Activated CD4-positive, alpha-beta T cell treated with anti-CD3 and anti-CD28 coated beads for 36 hours (primary cell): Measurements from ENCODE around the gene FGF13. TPM values are rescaled to one million over a fixed set of nuclear protein-coding genes. Genes with fewer than 3 reads are reported as not detected.

Source experiments
- ATAC-seq: fragments of 200-7000 bp; cut with Tn5 transposase; one replicate; pipeline ENCODE4 v1.10.0; 2021; ENCODE audit warnings: mild to moderate bottlenecking, moderate library complexity
- CTCF ChIA-PET: fragments of 350-600 bp; sonication (Branson Sonifier 250); formaldehyde crosslinking; loops from one replicate; lab custom pipeline; 2021; ENCODE audit warnings: antibody characterized with exemption; lab: Charles Lee
- POLR2A ChIA-PET: fragments of 350-600 bp; sonication (Branson Sonifier 250); formaldehyde crosslinking; loops from one replicate; lab custom pipeline; 2021; ENCODE audit warnings: antibody characterized with exemption, inconsistent platforms; lab: Charles Lee
- DNase-seq: peaks from one replicate; pipeline ENCODE4 v3.0.0-alpha.2; 2020
- H3K27ac Mint-ChIP-seq: one replicate; pipeline ENCODE4 v1.8.0; 2021; ENCODE audit warnings: mixed read lengths
- H3K27me3 Mint-ChIP-seq: one replicate; pipeline ENCODE4 v1.8.0; 2021; ENCODE audit warnings: mixed read lengths
- H3K36me3 Mint-ChIP-seq: one replicate; pipeline ENCODE4 v1.8.0; 2021; ENCODE audit warnings: low read depth, mixed read lengths
- H3K4me1 Mint-ChIP-seq: one replicate; pipeline ENCODE4 v1.8.0; 2021; ENCODE audit warnings: mixed read lengths
- H3K4me3 Mint-ChIP-seq: one replicate; pipeline ENCODE4 v1.8.0; 2021; ENCODE audit warnings: mild to moderate bottlenecking, moderate library complexity, mixed read lengths
- H3K9me3 Mint-ChIP-seq: one replicate; pipeline ENCODE4 v1.8.0; 2021; ENCODE audit warnings: low read depth, mixed read lengths
- intact Hi-C, 2 experiments: fragments of 100-400 bp; cut with DNase I in 1 of 2; cut with micrococcal nuclease in 1 of 2; formaldehyde crosslinking; loops; one replicate each; pipeline versions ENCODE4 v1.14.2 to v1.15.1; 2022 to 2024; cut with DNase I, micrococcal nuclease
- total RNA-seq, 2 experiments: library from RNA; stranded (reverse); gene quantifications; one replicate each; pipeline ENCODE4 v1.2.3, GENCODE V29; 2021

FGF13 gene
- total RNA-seq, 2 experiments from 2014 or later, result not detected

DNA sequence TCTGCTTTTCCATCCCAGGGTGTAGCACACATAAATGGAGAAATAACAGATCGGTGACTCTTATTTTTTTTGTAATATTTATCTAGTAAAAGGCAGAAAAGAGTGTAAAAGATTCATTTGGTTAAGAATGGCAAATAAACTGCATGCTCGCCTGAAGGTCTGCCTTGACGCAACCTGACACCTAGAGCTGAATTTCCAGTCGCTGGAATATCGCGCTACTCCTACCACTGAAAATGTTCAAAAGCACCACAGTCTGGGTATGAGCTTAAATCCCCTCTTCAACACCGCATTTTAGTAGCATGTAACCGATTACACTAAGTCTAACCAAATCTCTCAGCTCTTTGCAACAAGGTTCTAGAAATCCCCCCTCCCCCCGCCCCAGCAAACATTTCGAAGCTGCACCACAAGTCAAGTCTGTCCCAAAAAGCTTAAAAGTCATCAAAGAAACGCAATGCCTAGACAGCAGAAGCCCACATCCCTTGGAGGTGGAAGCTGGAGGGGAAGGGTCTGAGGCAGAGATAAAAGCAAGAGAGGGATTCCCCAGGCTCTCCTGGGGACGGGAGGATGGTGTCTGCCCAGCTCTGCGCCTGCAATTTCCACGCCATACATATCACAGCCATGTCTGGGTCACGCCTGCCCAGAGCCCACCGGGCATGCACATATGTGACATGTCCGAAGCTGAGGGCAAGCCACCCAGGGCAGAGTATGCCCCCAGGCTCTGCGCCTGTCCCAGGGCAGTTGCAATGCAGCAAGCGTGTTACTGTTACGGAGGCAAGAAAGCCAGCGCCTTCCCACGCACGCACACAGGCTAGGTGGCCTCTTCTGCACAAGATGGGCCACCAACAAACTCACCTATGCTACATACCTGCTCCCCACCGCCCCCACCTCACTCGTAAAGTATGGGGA is 1.4 kb downstream of the FGF13 start:
- no peak overlapping the region for H3K27ac Mint-ChIP-seq
- no peaks in the 10 kb centered on the region for H3K4me1 Mint-ChIP-seq
- peak; percentile 4 for DNase-seq
- H3K9me3 Mint-ChIP-seq, result no peaks in the 10 kb centered on the region
- H3K36me3 Mint-ChIP-seq, result no peaks in the 10 kb centered on the region
- no peak overlapping the region for H3K4me3 Mint-ChIP-seq
- CTCF ChIA-PET, result interaction anchor here (0.7 kb wide), 1 partner anchor 1290 kb away, joined by 3 read pairs; no protein-coding TSS in a partner anchor
- POLR2A ChIA-PET, result no interaction called here
- intact Hi-C loops, result no loop called here
- peaks cover 31% of the 10 kb centered on the region for H3K27me3 Mint-ChIP-seq
- no peak for ATAC-seq

DNA sequence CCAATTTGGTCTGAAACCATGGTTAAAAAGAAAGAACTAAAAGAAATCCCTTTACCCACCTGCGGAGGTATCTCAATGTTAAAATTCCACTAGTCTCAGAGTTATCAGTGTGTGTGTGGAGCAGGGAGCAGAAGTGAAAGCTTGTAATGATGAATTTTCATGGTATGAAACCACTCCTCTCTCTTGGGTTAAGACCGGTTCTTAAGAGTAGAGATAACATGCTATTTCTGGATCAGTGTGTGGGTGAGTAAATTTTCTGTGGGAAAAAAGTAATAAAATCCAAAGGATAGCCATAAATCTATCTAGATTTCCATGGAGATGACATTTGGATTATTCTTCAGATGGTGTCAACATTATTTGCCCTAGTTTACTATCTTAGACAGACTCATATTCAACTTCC is 3.2 kb downstream of the FGF13 start:
- no peak for DNase-seq
- H3K4me1 Mint-ChIP-seq, result no peaks in the 10 kb centered on the region

GRCh38 chrX:138704596-138704995 is 6.9 kb downstream of the FGF13 start:
- no peak for DNase-seq
- Mint-ChIP-seq H3K27ac (no peak overlapping the region), H3K4me1 (no peaks in the 10 kb centered on the region), H3K36me3 (no peaks in the 10 kb centered on the region), H3K4me3 (no peak overlapping the region), H3K27me3 (peaks cover 9% of the 10 kb centered on the region), H3K9me3 (no peaks in the 10 kb centered on the region)
- ChIA-PET CTCF (no interaction called here), POLR2A (no interaction called here)
- intact Hi-C loops, result no loop called here
- ATAC-seq, result no peak

More for the DNA sequence above, 3.2 kb downstream of the FGF13 start:
- H3K4me3 Mint-ChIP-seq, result no peak overlapping the region
- H3K27me3 Mint-ChIP-seq, result peaks cover 27% of the 10 kb centered on the region
- no peak overlapping the region for H3K27ac Mint-ChIP-seq
- ChIA-PET POLR2A (no interaction called here), CTCF (no interaction called here)
- H3K36me3 Mint-ChIP-seq, result no peaks in the 10 kb centered on the region
- no peak for ATAC-seq
- no peaks in the 10 kb centered on the region for H3K9me3 Mint-ChIP-seq
- intact Hi-C loops, result no loop called here

DNA sequence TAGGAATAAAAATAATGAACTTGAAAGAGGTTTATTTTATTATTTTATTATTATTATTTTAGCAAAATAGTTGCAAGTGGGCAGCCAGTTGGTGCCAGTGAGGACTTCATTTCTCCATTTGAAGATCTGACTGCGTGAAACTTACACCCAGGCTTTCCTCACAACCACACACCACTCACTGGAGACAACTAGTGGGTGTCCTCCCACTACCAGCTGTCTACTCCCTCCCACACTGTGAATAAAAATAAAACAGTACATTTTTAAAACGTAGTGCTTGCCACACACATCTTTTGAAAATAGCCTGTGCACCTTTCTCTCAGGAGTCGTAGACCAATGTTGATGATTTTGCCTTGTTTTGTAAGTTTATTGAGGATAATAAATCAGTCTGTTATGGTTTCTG is 7.4 kb downstream of the FGF13 start:
- Mint-ChIP-seq H3K4me3 (no peak overlapping the region), H3K27ac (no peak overlapping the region), H3K9me3 (no peaks in the 10 kb centered on the region), H3K36me3 (no peaks in the 10 kb centered on the region), H3K27me3 (peaks cover 7% of the 10 kb centered on the region), H3K4me1 (no peaks in the 10 kb centered on the region)
- intact Hi-C loops, result no loop called here
- ATAC-seq (no peak), DNase-seq (no peak)
- POLR2A ChIA-PET, result no interaction called here
- CTCF ChIA-PET, result no interaction called here

GRCh38 chrX:138692591-138692990 is 18.9 kb downstream of the FGF13 start:
- Mint-ChIP-seq H3K4me1 (no peaks in the 10 kb centered on the region), H3K36me3 (no peaks in the 10 kb centered on the region), H3K4me3 (no peak overlapping the region), H3K27ac (no peak overlapping the region), H3K27me3 (peaks cover 1% of the 10 kb centered on the region), H3K9me3 (no peaks in the 10 kb centered on the region)
- ATAC-seq (no peak), DNase-seq (no peak)
- intact Hi-C loops, result no loop called here
- CTCF ChIA-PET, result no interaction called here
- POLR2A ChIA-PET, result no interaction called here

DNA sequence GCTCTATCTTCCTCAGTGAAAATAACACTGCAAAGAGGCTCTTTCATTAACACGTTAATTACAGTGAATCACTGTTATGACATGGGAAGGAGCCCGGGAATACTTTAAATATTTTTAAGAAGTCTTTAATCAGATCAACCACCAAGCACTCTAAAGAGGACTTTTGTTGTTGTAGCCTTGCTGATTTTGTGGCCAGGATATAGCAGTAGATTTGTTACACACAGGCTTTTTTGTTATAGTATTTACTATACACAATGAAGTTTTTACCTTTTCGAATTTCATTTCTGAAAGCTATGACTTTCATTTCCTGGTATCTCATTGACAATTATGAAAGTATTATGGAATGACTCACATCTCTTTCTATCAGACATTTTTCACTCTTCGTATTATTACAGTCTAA is 20.3 kb downstream of the FGF13 start:
- intact Hi-C loops, result no loop called here

GRCh38 chrX:138690591-138690990 is 20.9 kb downstream of the FGF13 start:
- Mint-ChIP-seq H3K4me3 (no peak overlapping the region), H3K27ac (no peak overlapping the region), H3K9me3 (no peaks in the 10 kb centered on the region), H3K36me3 (no peaks in the 10 kb centered on the region), H3K4me1 (no peaks in the 10 kb centered on the region), H3K27me3 (peaks cover 1% of the 10 kb centered on the region)
- POLR2A ChIA-PET, result no interaction called here
- no peak for DNase-seq
- intact Hi-C loops, result no loop called here
- no peak for ATAC-seq
- CTCF ChIA-PET, result no interaction called here

More for the DNA sequence above, 20.3 kb downstream of the FGF13 start:
- POLR2A ChIA-PET, result no interaction called here
- no peak for DNase-seq
- peaks cover 1% of the 10 kb centered on the region for H3K27me3 Mint-ChIP-seq
- ATAC-seq, result no peak
- CTCF ChIA-PET, result no interaction called here
- no peaks in the 10 kb centered on the region for H3K4me1 Mint-ChIP-seq
- no peak overlapping the region for H3K27ac Mint-ChIP-seq
- no peaks in the 10 kb centered on the region for H3K36me3 Mint-ChIP-seq
- no peaks in the 10 kb centered on the region for H3K9me3 Mint-ChIP-seq
- H3K4me3 Mint-ChIP-seq, result no peak overlapping the region

GRCh38 chrX:138683600-138683999 is 27.9 kb downstream of the FGF13 start:
- H3K27me3 Mint-ChIP-seq, result no peaks in the 10 kb centered on the region
- CTCF ChIA-PET, result no interaction called here
- no peaks in the 10 kb centered on the region for H3K36me3 Mint-ChIP-seq
- H3K27ac Mint-ChIP-seq, result no peak overlapping the region
- POLR2A ChIA-PET, result no interaction called here
- DNase-seq, result no peak
- no peaks in the 10 kb centered on the region for H3K4me1 Mint-ChIP-seq
- ATAC-seq, result no peak
- intact Hi-C loops, result no loop called here
- no peaks in the 10 kb centered on the region for H3K9me3 Mint-ChIP-seq
- no peak overlapping the region for H3K4me3 Mint-ChIP-seq

- H3K4me1 Mint-ChIP-seq, result no peaks in the 10 kb centered on the region
- no peak overlapping the region for H3K27ac Mint-ChIP-seq
- intact Hi-C loops, result no loop called here
- no peak overlapping the region for H3K4me3 Mint-ChIP-seq
- CTCF ChIA-PET, result no interaction called here
- H3K36me3 Mint-ChIP-seq, result no peaks in the 10 kb centered on the region
- DNase-seq (no peak), ATAC-seq (no peak)
- no peaks in the 10 kb centered on the region for H3K9me3 Mint-ChIP-seq
- POLR2A ChIA-PET, result no interaction called here
- H3K27me3 Mint-ChIP-seq, result no peaks in the 10 kb centered on the region
Observed at GRCh38 chrX:138669693-138670092, 41.8 kb downstream of the FGF13 start.

DNA sequence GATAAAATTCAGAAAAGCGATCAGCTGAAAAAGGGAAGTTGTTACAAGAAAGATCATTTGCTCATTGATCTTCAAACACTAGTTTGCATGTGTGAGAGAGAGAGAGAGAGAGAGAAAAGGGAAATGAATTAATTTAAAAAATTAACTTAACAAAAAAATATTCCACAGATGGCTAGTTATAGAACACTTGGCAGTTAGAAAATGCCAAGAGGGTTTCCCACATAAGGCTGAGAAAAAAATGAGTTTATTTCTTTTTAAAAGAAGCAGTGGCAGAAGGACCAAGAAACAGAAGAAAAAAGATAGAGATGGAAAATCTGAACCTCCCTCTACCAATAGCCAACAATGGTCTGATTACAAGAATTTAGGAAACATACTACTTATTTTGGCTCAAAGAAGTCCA is 47.1 kb downstream of the FGF13 start:
- Mint-ChIP-seq H3K27ac (no peak overlapping the region), H3K4me1 (no peaks in the 10 kb centered on the region), H3K9me3 (no peaks in the 10 kb centered on the region), H3K4me3 (no peak overlapping the region), H3K36me3 (no peaks in the 10 kb centered on the region), H3K27me3 (no peaks in the 10 kb centered on the region)
- intact Hi-C loops, result no loop called here
- CTCF ChIA-PET, result no interaction called here
- ATAC-seq (no peak), DNase-seq (no peak)
- POLR2A ChIA-PET, result no interaction called here

GRCh38 chrX:138664016-138664415 is 47.5 kb downstream of the FGF13 start:
- Mint-ChIP-seq H3K4me1 (no peaks in the 10 kb centered on the region), H3K4me3 (no peak overlapping the region)

DNA sequence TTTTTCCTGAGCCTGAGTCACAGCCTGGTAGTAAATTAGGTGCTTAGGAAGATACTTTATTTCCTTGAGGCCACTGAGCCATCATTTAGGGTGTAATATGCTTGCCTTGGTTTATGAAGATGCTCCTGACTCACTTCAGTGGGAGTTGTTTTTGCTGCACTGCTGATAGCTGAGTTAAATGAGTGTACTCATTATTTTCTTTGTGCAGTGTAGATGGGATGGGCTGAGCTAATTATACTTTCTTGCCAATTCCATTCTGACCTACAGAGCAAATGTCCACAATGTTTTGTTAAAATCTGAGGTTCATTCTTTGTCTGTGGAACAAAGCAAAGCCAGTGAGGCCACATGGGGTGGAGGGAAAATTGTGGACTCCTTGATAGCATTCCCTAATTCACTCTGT is 60.0 kb downstream of the FGF13 start:
- CTCF ChIA-PET, result no interaction called here
- Mint-ChIP-seq H3K27ac (no peak overlapping the region), H3K36me3 (no peaks in the 10 kb centered on the region), H3K4me3 (no peak overlapping the region), H3K4me1 (no peaks in the 10 kb centered on the region), H3K9me3 (no peaks in the 10 kb centered on the region), H3K27me3 (no peaks in the 10 kb centered on the region)
- DNase-seq (no peak), ATAC-seq (no peak)
- intact Hi-C loops, result no loop called here
- POLR2A ChIA-PET, result no interaction called here

More at GRCh38 chrX:138664016-138664415, 47.5 kb downstream of the FGF13 start:
- CTCF ChIA-PET, result no interaction called here
- H3K27me3 Mint-ChIP-seq, result no peaks in the 10 kb centered on the region
- H3K9me3 Mint-ChIP-seq, result no peaks in the 10 kb centered on the region
- DNase-seq, result no peak
- no peaks in the 10 kb centered on the region for H3K36me3 Mint-ChIP-seq
- no peak for ATAC-seq
- intact Hi-C loops, result no loop called here
- POLR2A ChIA-PET, result no interaction called here
- H3K27ac Mint-ChIP-seq, result no peak overlapping the region
